ENCODE data around the gene BMPR1B.

The BMPR1B gene

GRCh38 chr4:95186666-95187065 is 428.9 kb downstream of the BMPR1B start:
- TF ChIP-seq, protein P1, sequence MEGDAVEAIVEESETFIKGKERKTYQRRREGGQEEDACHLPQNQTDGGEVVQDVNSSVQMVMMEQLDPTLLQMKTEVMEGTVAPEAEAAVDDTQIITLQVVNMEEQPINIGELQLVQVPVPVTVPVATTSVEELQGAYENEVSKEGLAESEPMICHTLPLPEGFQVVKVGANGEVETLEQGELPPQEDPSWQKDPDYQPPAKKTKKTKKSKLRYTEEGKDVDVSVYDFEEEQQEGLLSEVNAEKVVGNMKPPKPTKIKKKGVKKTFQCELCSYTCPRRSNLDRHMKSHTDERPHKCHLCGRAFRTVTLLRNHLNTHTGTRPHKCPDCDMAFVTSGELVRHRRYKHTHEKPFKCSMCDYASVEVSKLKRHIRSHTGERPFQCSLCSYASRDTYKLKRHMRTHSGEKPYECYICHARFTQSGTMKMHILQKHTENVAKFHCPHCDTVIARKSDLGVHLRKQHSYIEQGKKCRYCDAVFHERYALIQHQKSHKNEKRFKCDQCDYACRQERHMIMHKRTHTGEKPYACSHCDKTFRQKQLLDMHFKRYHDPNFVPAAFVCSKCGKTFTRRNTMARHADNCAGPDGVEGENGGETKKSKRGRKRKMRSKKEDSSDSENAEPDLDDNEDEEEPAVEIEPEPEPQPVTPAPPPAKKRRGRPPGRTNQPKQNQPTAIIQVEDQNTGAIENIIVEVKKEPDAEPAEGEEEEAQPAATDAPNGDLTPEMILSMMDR (IDR thresholded peaks at IDR 0.05), result no peak
- no peak overlapping the region for H3K27ac Mint-ChIP-seq
- no peaks in the 10 kb centered on the region for H3K9me3 Mint-ChIP-seq
- H3K36me3 Mint-ChIP-seq (ENCODE audit: low read depth), result no peaks in the 10 kb centered on the region
- H3K4me1 Mint-ChIP-seq, result peaks cover 32% of the 10 kb centered on the region
- no peak for DNase-seq
- peaks cover 8% of the 10 kb centered on the region for H3K27me3 Mint-ChIP-seq (ENCODE audit: low read depth, poor library complexity)
- H3K4me3 Mint-ChIP-seq, result no peak overlapping the region

DNA sequence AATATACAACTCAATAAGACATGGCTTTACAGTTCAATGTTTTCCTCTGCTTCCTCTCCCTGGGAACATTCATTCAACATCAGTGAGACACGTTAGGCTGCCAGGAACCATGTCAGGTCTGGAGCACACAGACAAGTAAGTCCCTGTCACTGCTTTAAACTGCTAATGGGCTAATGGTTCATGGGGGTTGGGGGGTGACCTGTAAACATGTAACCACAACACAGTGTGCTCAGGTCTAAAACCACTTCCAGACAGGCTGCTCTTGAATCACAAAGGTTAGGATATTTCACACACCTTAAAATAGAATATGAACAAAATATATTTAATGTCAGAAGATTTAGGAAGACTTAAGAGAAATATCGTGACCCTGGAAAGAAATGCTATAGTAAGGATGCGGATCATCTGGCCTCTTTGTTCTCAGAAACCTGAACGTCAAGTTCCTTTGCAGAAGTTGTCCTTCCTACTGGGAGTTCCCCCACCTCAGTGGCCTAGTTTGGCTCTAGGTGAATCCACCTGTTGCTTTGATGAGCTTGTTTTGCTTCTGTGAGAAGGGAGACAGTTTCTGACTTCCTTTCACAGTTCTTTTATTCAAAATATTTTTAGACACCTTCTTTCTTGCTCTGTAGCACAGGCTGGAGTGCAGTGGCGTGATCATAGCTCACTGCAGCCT is 431.1 kb downstream of the BMPR1B start:
- H3K4me3 Mint-ChIP-seq, result no peak overlapping the region
- no peak for DNase-seq

GRCh38 chr4:95190751-95191436 is 433.1 kb downstream of the BMPR1B start:
- Mint-ChIP-seq H3K4me3 (no peak overlapping the region), H3K27me3 (ENCODE audit: low read depth, poor library complexity) (peaks cover 3% of the 10 kb centered on the region), H3K4me1 (peaks cover 48% of the 10 kb centered on the region), H3K9me3 (no peaks in the 10 kb centered on the region), H3K27ac (peak overlapping the region; percentile 84), H3K36me3 (ENCODE audit: low read depth) (no peaks in the 10 kb centered on the region)
- peak; percentile 43 for DNase-seq
- TF ChIP-seq, protein P1 (IDR thresholded peaks at IDR 0.05), result no peak

More for the DNA sequence above, 431.1 kb downstream of the BMPR1B start:
- TF ChIP-seq, protein P1 (IDR thresholded peaks at IDR 0.05), result no peak
- Mint-ChIP-seq H3K36me3 (ENCODE audit: low read depth) (no peaks in the 10 kb centered on the region), H3K27ac (no peak overlapping the region), H3K9me3 (no peaks in the 10 kb centered on the region), H3K4me1 (peaks cover 37% of the 10 kb centered on the region), H3K27me3 (ENCODE audit: low read depth, poor library complexity) (peaks cover 8% of the 10 kb centered on the region)

DNA sequence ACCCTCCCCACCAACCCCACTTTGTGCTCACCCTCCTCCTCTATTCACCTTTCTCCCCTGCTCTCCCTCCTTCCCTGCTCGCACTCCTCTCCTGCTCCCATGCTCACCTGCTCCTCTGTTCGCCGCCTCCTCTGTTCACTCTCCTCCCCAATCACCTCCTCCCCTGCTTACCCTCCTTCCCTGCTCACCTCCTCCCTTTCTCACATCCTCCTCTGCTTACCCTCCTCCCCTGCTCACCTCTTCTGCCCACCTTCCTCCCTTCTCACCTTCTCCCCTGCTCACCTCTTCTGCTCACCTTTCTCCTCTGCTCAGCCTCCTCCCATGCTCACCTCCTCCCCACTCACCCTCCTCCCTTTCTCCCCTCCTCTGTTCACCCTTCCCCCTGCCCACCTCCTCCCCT is 433.8 kb downstream of the BMPR1B start:
- H3K9me3 Mint-ChIP-seq, result no peaks in the 10 kb centered on the region
- H3K27ac Mint-ChIP-seq, result peak overlapping the region; percentile 84
- no peak overlapping the region for H3K4me3 Mint-ChIP-seq
- peaks cover 48% of the 10 kb centered on the region for H3K4me1 Mint-ChIP-seq
- DNase-seq, result no peak
- peaks cover 3% of the 10 kb centered on the region for H3K27me3 Mint-ChIP-seq (ENCODE audit: low read depth, poor library complexity)
- TF ChIP-seq, protein P1 (IDR thresholded peaks at IDR 0.05), result no peak
- no peaks in the 10 kb centered on the region for H3K36me3 Mint-ChIP-seq (ENCODE audit: low read depth)

- no peaks in the 10 kb centered on the region for H3K36me3 Mint-ChIP-seq (ENCODE audit: low read depth)
- peaks cover 42% of the 10 kb centered on the region for H3K4me1 Mint-ChIP-seq
- peak overlapping the region; percentile 39 for H3K27ac Mint-ChIP-seq
- DNase-seq, result no peak
- H3K4me3 Mint-ChIP-seq, result no peak overlapping the region
- peaks cover 3% of the 10 kb centered on the region for H3K27me3 Mint-ChIP-seq (ENCODE audit: low read depth, poor library complexity)
- no peaks in the 10 kb centered on the region for H3K9me3 Mint-ChIP-seq
- TF ChIP-seq, protein P1 (IDR thresholded peaks at IDR 0.05), result no peak
Observed at GRCh38 chr4:95193391-95194224, 435.9 kb downstream of the BMPR1B start.

All from nephron progenitor cell (in vitro differentiated cells).